Stimulated activated naive CD8-positive, alpha-beta T cell treated with anti-CD3 and anti-CD28 coated beads, Interleukin-15, amount 100 ng/mL, for 72 hours (primary cell): ENCODE results near the gene TMC6.
"Not testable (repeated sequence)": the region's sequence is repeated elsewhere in the genome, so short reads cannot be mapped to it uniquely, and the experiment has no call there.

ENCODE experiments used
- ATAC-seq: fragments of 150-1000 bp; cut with Tn5 transposase; 2 replicates; pipeline ENCODE4 v1.10.0; 2021; ENCODE audit warnings: mild to moderate bottlenecking, moderate library complexity
- DNase-seq, 2 donors: peaks; one replicate each; pipeline ENCODE4 v3.0.0; 2021 to 2022
- H3K27ac Mint-ChIP-seq, 2 donors: one replicate each; pipeline ENCODE4 v1.8.0; 2022; ENCODE audit warnings: mild to moderate bottlenecking in 2 of 2, mixed read lengths in 2 of 2, moderate library complexity in 2 of 2
- H3K27me3 Mint-ChIP-seq: one replicate; pipeline ENCODE4 v1.8.0; 2022; ENCODE audit warnings: mixed read lengths
- H3K4me1 Mint-ChIP-seq: one replicate; pipeline ENCODE4 v1.8.0; 2022; ENCODE audit warnings: mild to moderate bottlenecking, mixed read lengths
- H3K4me3 Mint-ChIP-seq, 2 donors: one replicate each; pipeline ENCODE4 v1.8.0; 2022; ENCODE audit warnings: mild to moderate bottlenecking in 2 of 2, mixed read lengths in 2 of 2, moderate library complexity in 1 of 2
- H3K9me3 Mint-ChIP-seq, 2 donors: one replicate each; pipeline ENCODE4 v1.8.0; 2022; ENCODE audit warnings: mixed read lengths in 2 of 2

The TMC6 gene

GRCh38 chr17:78095035-78095434, 33.5 kb downstream of the TMC6 start:
- ATAC-seq, result no peak
- Mint-ChIP-seq H3K9me3 (no peaks in the 10 kb centered on the region), H3K27ac (peak overlapping the region in 1 of 2 donors; percentile 49), H3K27me3 (no peaks in the 10 kb centered on the region), H3K4me3 (no peak overlapping the region), H3K4me1 (no peaks in the 10 kb centered on the region)
- DNase-seq, result no peak

DNA sequence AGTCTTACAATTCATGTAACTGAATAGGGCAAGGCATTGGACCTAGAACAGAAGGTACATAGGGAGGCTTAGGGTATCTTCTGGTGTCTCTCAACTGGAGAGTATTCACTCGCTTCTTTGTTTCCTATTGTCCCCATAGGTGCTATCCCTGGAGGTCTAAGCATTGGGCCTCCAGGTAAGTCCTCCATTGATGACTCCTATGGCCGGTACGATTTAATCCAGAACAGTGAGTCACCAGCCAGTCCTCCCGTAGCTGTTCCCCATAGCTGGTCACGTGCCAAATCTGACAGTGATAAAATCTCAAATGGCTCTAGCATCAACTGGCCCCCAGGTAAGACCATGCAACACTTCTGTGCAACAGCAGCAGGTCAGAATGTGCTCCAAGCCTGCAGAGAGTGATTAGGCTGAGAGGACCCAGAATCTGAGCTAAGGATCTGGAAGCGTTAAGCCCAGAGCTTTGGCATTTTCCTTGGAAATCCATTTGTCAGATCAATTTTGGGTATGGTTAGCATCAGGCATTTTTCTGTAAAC, 35.7 kb downstream of the TMC6 start:
- DNase-seq (no peak), ATAC-seq (no peak)
- Mint-ChIP-seq H3K27me3 (no peaks in the 10 kb centered on the region), H3K4me1 (peaks cover 6% of the 10 kb centered on the region), H3K27ac (peak overlapping the region in 1 of 2 donors; percentile 42), H3K4me3 (no peak overlapping the region), H3K9me3 (no peaks in the 10 kb centered on the region)

GRCh38 chr17:78089576-78090281, 38.8 kb downstream of the TMC6 start:
- DNase-seq, result no peak
- ATAC-seq, result no peak
- Mint-ChIP-seq H3K27ac (peak overlapping the region; percentile 3 to 66), H3K4me3 (no peak overlapping the region), H3K9me3 (no peaks in the 10 kb centered on the region), H3K4me1 (peaks cover 6% of the 10 kb centered on the region), H3K27me3 (no peaks in the 10 kb centered on the region)

GRCh38 chr17:78088529-78088928, 40.0 kb downstream of the TMC6 start:
- Mint-ChIP-seq H3K27me3 (no peaks in the 10 kb centered on the region), H3K4me3 (no peak overlapping the region), H3K9me3 (no peaks in the 10 kb centered on the region), H3K27ac (no peak overlapping the region), H3K4me1 (peaks cover 6% of the 10 kb centered on the region)
- no peak for DNase-seq
- no peak for ATAC-seq

DNA sequence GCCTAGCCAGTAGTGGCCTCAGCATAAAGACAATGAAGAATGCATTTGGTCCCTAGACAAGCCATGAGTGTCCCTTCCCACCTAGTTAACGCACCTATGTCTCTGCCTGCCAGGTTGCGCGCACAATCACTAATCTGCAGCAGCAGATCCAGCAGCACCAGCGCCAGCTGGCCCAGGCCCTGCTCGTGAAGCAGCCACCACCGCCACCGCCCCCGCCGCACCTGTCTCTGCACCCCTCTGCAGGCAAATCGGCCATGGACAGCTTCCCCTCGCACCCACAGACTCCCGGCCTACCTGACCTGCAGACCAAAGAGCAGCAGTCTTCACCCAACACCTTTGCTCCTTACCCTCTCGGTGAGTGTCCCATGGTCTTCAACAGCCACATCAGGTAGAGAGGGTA, 41.8 kb downstream of the TMC6 start:
- no peak for ATAC-seq
- H3K9me3 Mint-ChIP-seq, result no peaks in the 10 kb centered on the region
- peaks cover 6% of the 10 kb centered on the region for H3K4me1 Mint-ChIP-seq
- H3K27me3 Mint-ChIP-seq, result no peaks in the 10 kb centered on the region
- H3K4me3 Mint-ChIP-seq, result no peak overlapping the region
- DNase-seq, result no peak
- H3K27ac Mint-ChIP-seq, result peak overlapping the region in 1 of 2 donors; percentile 21

DNA sequence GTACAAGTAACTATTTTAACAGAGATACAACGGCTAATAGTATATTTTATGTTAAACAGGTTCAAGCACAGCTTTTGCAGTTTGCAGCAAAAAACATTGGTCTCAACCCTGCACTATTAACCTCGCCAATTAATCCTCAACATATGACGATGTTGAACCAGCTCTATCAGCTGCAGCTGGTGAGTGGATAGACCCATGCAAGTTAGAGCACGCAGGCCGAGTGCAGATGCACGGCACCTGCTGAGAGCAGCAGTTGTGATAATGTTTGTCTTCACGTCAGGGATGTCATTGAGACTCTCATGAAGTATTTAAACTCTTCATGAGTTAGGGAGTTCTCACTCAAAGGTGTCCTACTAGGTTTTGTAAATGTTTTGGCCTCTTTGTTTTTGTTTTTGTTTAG, 45.6 kb downstream of the TMC6 start:
- no peaks in the 10 kb centered on the region for H3K27me3 Mint-ChIP-seq
- peak overlapping the region in 1 of 2 donors; percentile 61 for H3K27ac Mint-ChIP-seq
- H3K9me3 Mint-ChIP-seq, result no peaks in the 10 kb centered on the region
- ATAC-seq (no peak), DNase-seq (no peak)
- no peaks in the 10 kb centered on the region for H3K4me1 Mint-ChIP-seq
- H3K4me3 Mint-ChIP-seq, result no peak overlapping the region

GRCh38 chr17:78082355-78082872, 46.1 kb downstream of the TMC6 start:
- not testable (repeated sequence) for H3K9me3 Mint-ChIP-seq, DNase-seq, H3K27me3 Mint-ChIP-seq, H3K4me3 Mint-ChIP-seq, H3K4me1 Mint-ChIP-seq, H3K27ac Mint-ChIP-seq, ATAC-seq

DNA sequence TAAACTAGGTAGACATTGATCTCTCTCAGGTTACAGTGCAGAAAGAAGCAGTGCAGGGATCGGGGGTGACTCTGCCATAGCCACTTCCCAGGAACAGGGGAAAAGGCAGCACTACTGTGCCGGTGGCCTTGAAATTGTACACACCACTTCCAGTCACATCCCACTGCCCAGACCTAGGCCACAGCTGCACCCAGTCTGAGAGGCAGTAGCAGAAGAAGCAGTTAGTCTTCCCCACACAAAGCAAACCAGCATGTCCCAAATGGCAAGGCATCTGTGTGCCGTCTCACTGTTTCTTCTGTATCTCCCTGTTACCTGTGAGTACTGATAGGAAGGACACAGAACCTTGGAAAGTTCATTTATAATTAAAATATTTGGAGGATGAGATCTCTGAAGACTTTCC, 47.0 kb downstream of the TMC6 start:
- H3K27me3 Mint-ChIP-seq, result no peaks in the 10 kb centered on the region
- no peak for DNase-seq

DNA sequence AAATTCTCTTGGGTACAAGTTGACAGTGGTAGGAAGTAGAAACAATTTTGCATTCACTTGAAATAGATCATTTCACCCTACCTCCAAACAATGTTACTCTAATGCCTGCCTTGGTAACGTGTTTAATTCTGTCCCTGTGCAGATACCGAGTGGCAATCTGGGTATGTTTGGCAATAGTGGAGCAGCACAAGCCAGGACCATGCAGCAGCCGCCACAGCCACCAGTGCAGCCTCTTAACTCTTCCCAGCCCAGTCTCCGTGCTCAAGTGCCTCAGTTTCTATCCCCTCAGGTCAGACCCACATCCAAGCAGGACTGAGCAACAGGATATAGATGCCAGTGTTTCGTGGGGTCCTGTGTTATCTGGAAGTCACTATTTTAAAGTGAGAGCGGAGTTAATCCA, 49.3 kb downstream of the TMC6 start:
- Mint-ChIP-seq H3K4me1 (no peaks in the 10 kb centered on the region), H3K27ac (peak overlapping the region in 1 of 2 donors; percentile 38), H3K4me3 (no peak overlapping the region), H3K9me3 (no peaks in the 10 kb centered on the region), H3K27me3 (no peaks in the 10 kb centered on the region)
- ATAC-seq (no peak), DNase-seq (no peak)

More for the DNA sequence above, 47.0 kb downstream of the TMC6 start:
- Mint-ChIP-seq H3K4me1 (no peaks in the 10 kb centered on the region), H3K4me3 (no peak overlapping the region), H3K27ac (no peak overlapping the region), H3K9me3 (no peaks in the 10 kb centered on the region)
- no peak for ATAC-seq

DNA sequence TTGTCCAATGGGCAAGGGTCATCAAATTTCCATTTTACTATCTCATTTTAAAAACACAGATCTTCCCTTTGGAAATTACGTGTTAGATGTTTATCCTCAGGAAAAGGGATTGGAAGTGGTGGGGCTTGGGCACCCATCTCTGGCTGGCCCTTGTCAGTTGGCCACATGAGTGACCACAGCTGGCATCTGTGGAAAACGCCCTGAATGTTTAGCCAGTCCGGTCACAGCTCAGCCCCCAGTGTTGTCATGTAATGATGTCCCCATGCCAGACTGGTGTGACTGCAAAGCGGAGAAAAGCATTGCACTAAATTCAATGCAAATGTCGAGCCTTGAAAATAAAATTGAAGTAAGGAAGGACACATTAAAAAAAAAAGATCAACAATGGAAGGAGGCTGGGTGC, 53.0 kb downstream of the TMC6 start:
- ATAC-seq (no peak), DNase-seq (no peak)
- Mint-ChIP-seq H3K27me3 (no peaks in the 10 kb centered on the region), H3K9me3 (no peaks in the 10 kb centered on the region), H3K27ac (peak overlapping the region in 1 of 2 donors; percentile 85), H3K4me1 (no peaks in the 10 kb centered on the region), H3K4me3 (no peak overlapping the region)

DNA sequence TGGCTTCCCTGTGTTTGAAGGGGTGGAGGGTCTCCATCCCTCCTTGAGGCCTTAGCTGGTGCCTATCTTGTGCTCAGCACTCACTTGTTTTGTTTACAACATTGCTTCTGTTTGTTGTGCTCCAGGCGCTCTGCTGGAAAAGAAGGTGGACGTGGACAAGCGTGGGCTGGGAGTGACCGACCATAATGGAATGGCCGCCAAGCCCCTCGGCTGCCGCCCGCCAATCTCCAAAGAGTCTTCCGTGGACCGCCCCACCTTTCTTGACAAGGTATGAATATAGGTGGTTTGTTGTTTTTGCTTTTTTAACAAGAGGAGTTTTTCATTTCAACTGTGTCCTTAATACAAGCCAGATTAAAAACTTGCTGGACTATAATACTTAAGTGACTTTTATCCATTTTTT, 53.5 kb downstream of the TMC6 start:
- no peak overlapping the region for H3K4me3 Mint-ChIP-seq
- no peak for ATAC-seq
- no peak overlapping the region for H3K27ac Mint-ChIP-seq

DNA sequence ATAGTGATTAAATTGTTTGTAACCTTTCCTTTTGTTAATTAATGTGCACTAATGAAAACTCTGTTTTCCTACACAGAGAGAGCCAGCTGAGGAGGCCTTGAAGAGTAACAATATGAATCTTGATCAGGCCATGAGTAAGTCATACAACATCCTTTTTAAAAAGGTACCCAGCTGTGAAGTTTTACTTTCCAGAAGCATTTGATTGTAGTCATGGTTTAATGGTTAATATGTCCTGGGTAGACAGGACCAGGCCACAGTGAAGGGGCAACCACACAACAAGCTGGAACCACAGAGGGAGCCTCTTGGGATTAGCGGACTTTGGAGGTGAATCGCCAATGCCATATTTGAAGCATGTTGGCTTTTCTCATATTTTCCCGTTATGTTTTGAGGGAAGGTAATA, 55.6 kb downstream of the TMC6 start:
- H3K4me3 Mint-ChIP-seq, result no peak overlapping the region
- ATAC-seq, result no peak
- no peak for DNase-seq
- H3K27ac Mint-ChIP-seq, result no peak overlapping the region
- H3K9me3 Mint-ChIP-seq, result no peaks in the 10 kb centered on the region
- no peaks in the 10 kb centered on the region for H3K4me1 Mint-ChIP-seq
- H3K27me3 Mint-ChIP-seq, result no peaks in the 10 kb centered on the region

More for the DNA sequence above, 53.5 kb downstream of the TMC6 start:
- Mint-ChIP-seq H3K9me3 (no peaks in the 10 kb centered on the region), H3K4me1 (no peaks in the 10 kb centered on the region), H3K27me3 (no peaks in the 10 kb centered on the region)
- DNase-seq, result no peak

- Mint-ChIP-seq H3K4me1 (no peaks in the 10 kb centered on the region), H3K4me3 (no peak overlapping the region), H3K27ac (peak overlapping the region in 1 of 2 donors; percentile 57), H3K9me3 (no peaks in the 10 kb centered on the region), H3K27me3 (no peaks in the 10 kb centered on the region)
- ATAC-seq (no peak), DNase-seq (no peak)
Measured at GRCh38 chr17:78069695-78070094, 58.9 kb downstream of the TMC6 start.

GRCh38 chr17:78066976-78067375, 61.6 kb downstream of the TMC6 start:
- DNase-seq, H3K27me3 Mint-ChIP-seq, ATAC-seq, H3K4me3 Mint-ChIP-seq, H3K9me3 Mint-ChIP-seq: not testable (repeated sequence)
- H3K4me1 Mint-ChIP-seq, result peaks cover 13% of the 10 kb centered on the region
- peak overlapping the region in 1 of 2 donors; percentile 6 for H3K27ac Mint-ChIP-seq

- Mint-ChIP-seq H3K4me1 (peaks cover 22% of the 10 kb centered on the region), H3K4me3 (no peak overlapping the region), H3K27me3 (no peaks in the 10 kb centered on the region), H3K9me3 (no peaks in the 10 kb centered on the region), H3K27ac (peak overlapping the region in 1 of 2 donors; percentile 54)
- ATAC-seq (no peak), DNase-seq (no peak)
Measured at GRCh38 chr17:78064708-78065107, 63.8 kb downstream of the TMC6 start.

GRCh38 chr17:78063489-78063888, 65.1 kb downstream of the TMC6 start:
- Mint-ChIP-seq H3K27me3 (no peaks in the 10 kb centered on the region), H3K4me1 (peaks cover 30% of the 10 kb centered on the region), H3K9me3 (no peaks in the 10 kb centered on the region), H3K27ac (peak overlapping the region in 1 of 2 donors; percentile 2), H3K4me3 (no peak overlapping the region)
- peak; percentile 45 for ATAC-seq
- DNase-seq, result no peak
